HG03095 (cell line): ENCODE results near the gene UTS2B.
A peak's percentile ranks its signal among the peaks of the same experiment; 100 is the strongest.
"Not testable (repeated sequence)": the region's sequence is repeated elsewhere in the genome, so short reads cannot be mapped to it uniquely, and the experiment has no call there.

Experiments
- ATAC-seq: cut with Tn5 transposase; IDR thresholded peaks from one replicate; pipeline ENCODE4 v1.9.1; 2021; ENCODE audit warnings: moderate library complexity; ENCODE audit not compliant: unreplicated experiment

The UTS2B gene

GRCh38 chr3:191290311-191291025 lies 39.9 kb downstream of the UTS2B start:
- ATAC-seq, result peak; percentile 70

GRCh38 chr3:191283400-191283799 lies 46.9 kb downstream of the UTS2B start:
- ATAC-seq, result no peak

- ATAC-seq, result no peak
These were observed 47.8 kb downstream of the UTS2B start for GRCh38 chr3:191282251-191283185.

GRCh38 chr3:191280882-191281281 lies 49.4 kb downstream of the UTS2B start:
- no peak for ATAC-seq

- no peak for ATAC-seq
These were observed 50.2 kb downstream of the UTS2B start for GRCh38 chr3:191280111-191280510.

- no peak for ATAC-seq
These were observed 54.6 kb downstream of the UTS2B start for GRCh38 chr3:191275751-191276150.

- not testable (repeated sequence) for ATAC-seq
These were observed 55.1 kb downstream of the UTS2B start for GRCh38 chr3:191275244-191275643.

- peak; percentile 60 for ATAC-seq
These were observed 60.8 kb downstream of the UTS2B start for GRCh38 chr3:191269289-191270085.

GRCh38 chr3:191268737-191269136 lies 61.6 kb downstream of the UTS2B start:
- no peak for ATAC-seq

- no peak for ATAC-seq
These were observed 66.5 kb downstream of the UTS2B start for GRCh38 chr3:191263850-191264249.

GRCh38 chr3:191263365-191263764 lies 67.0 kb downstream of the UTS2B start:
- ATAC-seq, result peak; percentile 74

- no peak for ATAC-seq
These were observed 67.7 kb downstream of the UTS2B start for GRCh38 chr3:191262650-191263049.

- no peak for ATAC-seq
These were observed 69.1 kb downstream of the UTS2B start for GRCh38 chr3:191261304-191261638.

GRCh38 chr3:191260431-191261303 lies 69.7 kb downstream of the UTS2B start:
- no peak for ATAC-seq

GRCh38 chr3:191259486-191259885 lies 70.8 kb downstream of the UTS2B start:
- no peak for ATAC-seq

- no peak for ATAC-seq
These were observed 73.0 kb downstream of the UTS2B start for GRCh38 chr3:191257286-191257685.

GRCh38 chr3:191256405-191256804 lies 73.9 kb downstream of the UTS2B start:
- no peak for ATAC-seq

GRCh38 chr3:191255156-191255555 lies 75.2 kb downstream of the UTS2B start:
- ATAC-seq, result no peak

- ATAC-seq, result no peak
These were observed 76.0 kb downstream of the UTS2B start for GRCh38 chr3:191254098-191254873.
